Measurements from ENCODE around the gene LSM11.

The LSM11 gene

GRCh38 chr5:157734436-157734835, 9.1 kb upstream of the LSM11 start:
- no peak for DNase-seq (ENCODE audit: low read depth)

- DNase-seq (ENCODE audit: low read depth), result no peak
Observed at GRCh38 chr5:157735991-157736390, 7.5 kb upstream of the LSM11 start.

- no peak for DNase-seq (ENCODE audit: low read depth)
Observed at GRCh38 chr5:157739388-157740228, 3.9 kb upstream of the LSM11 start.

GRCh38 chr5:157740229-157740610, 3.3 kb upstream of the LSM11 start:
- no peak for DNase-seq (ENCODE audit: low read depth)

- no peak for DNase-seq (ENCODE audit: low read depth)
Observed at GRCh38 chr5:157741131-157741530, 2.4 kb upstream of the LSM11 start.

- DNase-seq (ENCODE audit: low read depth), result no peak
Observed at GRCh38 chr5:157744051-157745011, 819 bp downstream of the LSM11 start.

- DNase-seq (ENCODE audit: low read depth), result no peak
Observed at GRCh38 chr5:157745041-157745456, 1.5 kb downstream of the LSM11 start.

GRCh38 chr5:157747173-157747740, 3.7 kb downstream of the LSM11 start:
- no peak for DNase-seq (ENCODE audit: low read depth)

- DNase-seq (ENCODE audit: low read depth), result no peak
Observed at GRCh38 chr5:157747766-157748700, 4.5 kb downstream of the LSM11 start.

GRCh38 chr5:157748760-157749461, 5.4 kb downstream of the LSM11 start:
- no peak for DNase-seq (ENCODE audit: low read depth)

GRCh38 chr5:157749462-157749799, 5.9 kb downstream of the LSM11 start:
- DNase-seq (ENCODE audit: low read depth), result no peak

- no peak for DNase-seq (ENCODE audit: low read depth)
Observed at GRCh38 chr5:157750320-157750719, 6.8 kb downstream of the LSM11 start.

GRCh38 chr5:157756122-157756521, 12.6 kb downstream of the LSM11 start:
- no peak for DNase-seq (ENCODE audit: low read depth)

- no peak for DNase-seq (ENCODE audit: low read depth)
Observed at GRCh38 chr5:157758706-157759105, 15.2 kb downstream of the LSM11 start.

- DNase-seq (ENCODE audit: low read depth), result peak; percentile 2
Observed at GRCh38 chr5:157761690-157762621, 18.4 kb downstream of the LSM11 start.

GRCh38 chr5:157764531-157764930, 21.0 kb downstream of the LSM11 start:
- DNase-seq (ENCODE audit: low read depth), result no peak

- no peak for DNase-seq (ENCODE audit: low read depth)
Observed at GRCh38 chr5:157766442-157766841, 22.9 kb downstream of the LSM11 start.

- DNase-seq (ENCODE audit: low read depth), result no peak
Observed at GRCh38 chr5:157766902-157767301, 23.4 kb downstream of the LSM11 start.

GRCh38 chr5:157767689-157768088, 24.2 kb downstream of the LSM11 start:
- no peak for DNase-seq (ENCODE audit: low read depth)

GRCh38 chr5:157770665-157771064, 27.2 kb downstream of the LSM11 start:
- DNase-seq (ENCODE audit: low read depth), result no peak

Data from T follicular helper cell (primary cell).